ENCODE results near the gene PRRG2.

Gene PRRG2

GRCh38 chr19:49559443-49559842, 21.7 kb upstream of the PRRG2 start:
- Mint-ChIP-seq H3K4me3 (no peak overlapping the region), H3K36me3 (ENCODE audit: low read depth) (peaks cover 43% of the 10 kb centered on the region), H3K9me3 (no peaks in the 10 kb centered on the region), H3K27ac (no peak overlapping the region), H3K4me1 (peaks cover 26% of the 10 kb centered on the region), H3K27me3 (ENCODE audit: low read depth, poor library complexity) (no peaks in the 10 kb centered on the region)
- TF ChIP-seq CTCF (IDR thresholded peaks at IDR 0.05), result no peak
- DNase-seq, result no peak

- Mint-ChIP-seq H3K36me3 (ENCODE audit: low read depth) (peaks cover 43% of the 10 kb centered on the region), H3K4me1 (peaks cover 26% of the 10 kb centered on the region), H3K27me3 (ENCODE audit: low read depth, poor library complexity) (no peaks in the 10 kb centered on the region), H3K27ac (peak overlapping the region; percentile 71), H3K9me3 (no peaks in the 10 kb centered on the region), H3K4me3 (no peak overlapping the region)
- TF ChIP-seq CTCF (IDR thresholded peaks at IDR 0.05), result no peak
- no peak for DNase-seq
Measured at GRCh38 chr19:49559928-49560327, 21.2 kb upstream of the PRRG2 start.

- peak overlapping the region; percentile 71 for H3K27ac Mint-ChIP-seq
- no peak for TF ChIP-seq CTCF (IDR thresholded peaks at IDR 0.05)
- H3K9me3 Mint-ChIP-seq, result no peaks in the 10 kb centered on the region
- no peak for DNase-seq
- no peaks in the 10 kb centered on the region for H3K27me3 Mint-ChIP-seq (ENCODE audit: low read depth, poor library complexity)
- H3K36me3 Mint-ChIP-seq (ENCODE audit: low read depth), result peaks cover 42% of the 10 kb centered on the region
- H3K4me1 Mint-ChIP-seq, result peaks cover 26% of the 10 kb centered on the region
- no peak overlapping the region for H3K4me3 Mint-ChIP-seq
Measured at GRCh38 chr19:49560358-49560900, 20.7 kb upstream of the PRRG2 start.

- H3K4me1 Mint-ChIP-seq, result peaks cover 20% of the 10 kb centered on the region
- H3K27ac Mint-ChIP-seq, result no peak overlapping the region
- no peaks in the 10 kb centered on the region for H3K9me3 Mint-ChIP-seq
- H3K4me3 Mint-ChIP-seq, result no peak overlapping the region
- TF ChIP-seq CTCF (IDR thresholded peaks at IDR 0.05), result no peak
- H3K36me3 Mint-ChIP-seq (ENCODE audit: low read depth), result peaks cover 30% of the 10 kb centered on the region
- no peak for DNase-seq
- H3K27me3 Mint-ChIP-seq (ENCODE audit: low read depth, poor library complexity), result no peaks in the 10 kb centered on the region
Measured at GRCh38 chr19:49564616-49565045, 16.5 kb upstream of the PRRG2 start.

- no peak for DNase-seq
- H3K4me3 Mint-ChIP-seq, result no peak overlapping the region
- H3K9me3 Mint-ChIP-seq, result no peaks in the 10 kb centered on the region
- peaks cover 29% of the 10 kb centered on the region for H3K36me3 Mint-ChIP-seq (ENCODE audit: low read depth)
- no peaks in the 10 kb centered on the region for H3K27me3 Mint-ChIP-seq (ENCODE audit: low read depth, poor library complexity)
- no peak for TF ChIP-seq CTCF (IDR thresholded peaks at IDR 0.05)
- H3K27ac Mint-ChIP-seq, result no peak overlapping the region
- H3K4me1 Mint-ChIP-seq, result peaks cover 18% of the 10 kb centered on the region
Measured at GRCh38 chr19:49565261-49565660, 15.9 kb upstream of the PRRG2 start.

- H3K9me3 Mint-ChIP-seq, result no peaks in the 10 kb centered on the region
- DNase-seq, result no peak
- no peak overlapping the region for H3K27ac Mint-ChIP-seq
- no peak for TF ChIP-seq CTCF (IDR thresholded peaks at IDR 0.05)
- H3K36me3 Mint-ChIP-seq (ENCODE audit: low read depth), result peaks cover 30% of the 10 kb centered on the region
- H3K27me3 Mint-ChIP-seq (ENCODE audit: low read depth, poor library complexity), result no peaks in the 10 kb centered on the region
- no peak overlapping the region for H3K4me3 Mint-ChIP-seq
- peaks cover 18% of the 10 kb centered on the region for H3K4me1 Mint-ChIP-seq
Measured at GRCh38 chr19:49566302-49566701, 14.8 kb upstream of the PRRG2 start.

All from nephron progenitor cell (in vitro differentiated cells).